HG03066 (cell line): ENCODE data around the gene UBN1.

Source experiments
- ATAC-seq: cut with Tn5 transposase; IDR thresholded peaks from one replicate; pipeline ENCODE4 v1.9.1; 2021; ENCODE audit warnings: low read depth; ENCODE audit not compliant: unreplicated experiment

Gene UBN1

GRCh38 chr16:4900036-4900435 is 52.8 kb downstream of the UBN1 start:
- ATAC-seq, result no peak

- ATAC-seq, result no peak
These were observed 53.5 kb downstream of the UBN1 start for GRCh38 chr16:4900750-4901149.

- ATAC-seq, result no peak
These were observed 54.8 kb downstream of the UBN1 start for GRCh38 chr16:4902038-4902437.

- ATAC-seq, result no peak
These were observed 57.0 kb downstream of the UBN1 start for GRCh38 chr16:4904108-4904941.

- ATAC-seq, result no peak
These were observed 57.8 kb downstream of the UBN1 start for GRCh38 chr16:4904942-4905615.

GRCh38 chr16:4908854-4909401 is 61.6 kb downstream of the UBN1 start:
- no peak for ATAC-seq

- no peak for ATAC-seq
These were observed 62.5 kb downstream of the UBN1 start for GRCh38 chr16:4909825-4910224.

- ATAC-seq, result no peak
These were observed 63.5 kb downstream of the UBN1 start for GRCh38 chr16:4910828-4911227.

GRCh38 chr16:4911970-4912386 is 64.7 kb downstream of the UBN1 start:
- ATAC-seq, result no peak

GRCh38 chr16:4913130-4913773 is 66.0 kb downstream of the UBN1 start:
- no peak for ATAC-seq

GRCh38 chr16:4913774-4914525 is 66.7 kb downstream of the UBN1 start:
- ATAC-seq, result no peak

- ATAC-seq, result no peak
These were observed 67.4 kb downstream of the UBN1 start for GRCh38 chr16:4914528-4915225.

GRCh38 chr16:4915226-4915761 is 68.0 kb downstream of the UBN1 start:
- no peak for ATAC-seq

- ATAC-seq, result no peak
These were observed 69.8 kb downstream of the UBN1 start for GRCh38 chr16:4917117-4917516.

- no peak for ATAC-seq
These were observed 71.5 kb downstream of the UBN1 start for GRCh38 chr16:4918781-4919251.

GRCh38 chr16:4920826-4921225 is 73.5 kb downstream of the UBN1 start:
- ATAC-seq, result no peak

GRCh38 chr16:4922721-4923342 is 75.6 kb downstream of the UBN1 start:
- no peak for ATAC-seq

- no peak for ATAC-seq
These were observed 76.6 kb downstream of the UBN1 start for GRCh38 chr16:4923853-4924252.
